HL-60 (cell line): ENCODE results near the gene ZPR1.
A peak's percentile ranks its signal among the peaks of the same experiment; 100 is the strongest.

Source experiments
- DNase-seq, 2 experiments: peaks; one replicate each; pipeline ENCODE4 v3.0.0-alpha.2; 2010 to 2020; ENCODE audit warnings: low read depth in 1 of 2, low spot score in 1 of 2
- H3K27ac ChIP-seq: fragments of 250-450 bp; sonication (Bioruptor Pico); replicated peaks from 2 replicates; pipeline ENCODE4 v1.5.1; 2020; ENCODE audit warnings: mild to moderate bottlenecking, moderate library complexity
- H3K27me3 ChIP-seq: fragments of 250-450 bp; sonication (Bioruptor Pico); 2 replicates; pipeline ENCODE4 v1.5.1; 2021; ENCODE audit warnings: mild to moderate bottlenecking, moderate library complexity; ENCODE audit not compliant: insufficient read depth, poor library complexity, severe bottlenecking
- H3K4me3 ChIP-seq: replicated peaks from 2 replicates; pipeline ENCODE4 v1.5.1; 2011; ENCODE audit warnings: mild to moderate bottlenecking, control low read depth, low read length; ENCODE audit not compliant: insufficient read depth
- CTCF ChIP-seq: IDR thresholded peaks from one replicate; pipeline ENCODE4 v1.5.1; 2011; ENCODE audit warnings: low read length, control low read depth, inconsistent platforms; ENCODE audit not compliant: insufficient read depth
- GABPA ChIP-seq: IDR thresholded peaks from 2 replicates; pipeline ENCODE4 v1.6.1; 2012; ENCODE audit warnings: low read depth
- POLR2AphosphoS5 ChIP-seq: IDR thresholded peaks from 2 replicates; pipeline ENCODE4 v1.6.1; 2012; ENCODE audit warnings: low read depth
- REST ChIP-seq: IDR thresholded peaks from 2 replicates; pipeline ENCODE4 v1.6.1; 2012; ENCODE audit warnings: low read depth; ENCODE audit not compliant: insufficient replicate concordance
- SPI1 ChIP-seq: IDR thresholded peaks from 2 replicates; pipeline ENCODE4 v1.6.1; 2012; ENCODE audit warnings: low read depth, mild to moderate bottlenecking, borderline replicate concordance

Gene ZPR1

GRCh38 chr11:116778556-116778955 lies 9.3 kb downstream of the ZPR1 start:
- TF ChIP-seq CTCF: no peak
- no peak for TF ChIP-seq SPI1
- TF ChIP-seq REST: no peak
- no peak for TF ChIP-seq GABPA
- no peak for TF ChIP-seq POLR2AphosphoS5
- DNase-seq: no peak
- H3K27ac ChIP-seq: no peak overlapping the region
- H3K27me3 ChIP-seq: no peaks in the 10 kb centered on the region
- no peak overlapping the region for H3K4me3 ChIP-seq

- H3K27me3 ChIP-seq: no peaks in the 10 kb centered on the region
- DNase-seq: peak in 1 of 2 experiments; percentile 19
- H3K27ac ChIP-seq: no peak overlapping the region
- TF ChIP-seq CTCF: no peak
- TF ChIP-seq SPI1: no peak
- H3K4me3 ChIP-seq: no peak overlapping the region
Observed at GRCh38 chr11:116777056-116777455, 10.8 kb downstream of the ZPR1 start.

GRCh38 chr11:116776522-116776984 lies 11.3 kb downstream of the ZPR1 start:
- H3K27me3 ChIP-seq: no peaks in the 10 kb centered on the region
- H3K27ac ChIP-seq: no peak overlapping the region
- no peak overlapping the region for H3K4me3 ChIP-seq
- TF ChIP-seq CTCF: no peak
- TF ChIP-seq POLR2AphosphoS5: no peak
- no peak for TF ChIP-seq GABPA
- TF ChIP-seq REST: no peak
- no peak for TF ChIP-seq SPI1
- DNase-seq: no peak

GRCh38 chr11:116775975-116776374 lies 11.8 kb downstream of the ZPR1 start:
- DNase-seq: no peak
- no peak for TF ChIP-seq CTCF
- peak; percentile 24; the same call in 1 of the 2 replicates for TF ChIP-seq POLR2AphosphoS5
- H3K27me3 ChIP-seq: no peaks in the 10 kb centered on the region
- no peak overlapping the region for H3K27ac ChIP-seq
- H3K4me3 ChIP-seq: no peak overlapping the region
